DMS153 treated with DMSO at 0.1 percent for 48 hours (cell line): ENCODE measurements around the gene ACSS2.

Experiments
- DNase-seq: peaks from one replicate; lab custom pipeline; 2025; ENCODE audit not compliant: unreplicated experiment; lab: John Stamatoyannopoulos, UW

Gene ACSS2

DNA sequence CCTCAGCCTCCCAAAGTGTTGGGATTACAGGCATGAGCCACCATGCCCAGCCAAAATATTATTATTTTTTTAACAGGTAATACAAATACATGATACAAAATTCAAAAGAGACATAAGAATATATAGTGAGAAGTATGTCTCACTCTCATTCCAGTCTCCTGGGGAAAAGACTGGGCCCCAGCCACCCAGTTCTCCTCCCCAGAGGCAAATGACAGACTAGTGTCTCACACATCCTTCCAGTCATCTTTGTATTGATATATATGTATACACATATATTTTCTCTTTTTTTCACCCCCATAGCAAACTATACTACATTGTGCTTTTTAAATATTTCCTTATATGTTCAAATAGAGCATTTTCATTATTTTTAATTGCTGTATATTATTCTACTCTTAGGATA lies 70.9 kb downstream of the ACSS2 start:
- DNase-seq, result no peak

DNA sequence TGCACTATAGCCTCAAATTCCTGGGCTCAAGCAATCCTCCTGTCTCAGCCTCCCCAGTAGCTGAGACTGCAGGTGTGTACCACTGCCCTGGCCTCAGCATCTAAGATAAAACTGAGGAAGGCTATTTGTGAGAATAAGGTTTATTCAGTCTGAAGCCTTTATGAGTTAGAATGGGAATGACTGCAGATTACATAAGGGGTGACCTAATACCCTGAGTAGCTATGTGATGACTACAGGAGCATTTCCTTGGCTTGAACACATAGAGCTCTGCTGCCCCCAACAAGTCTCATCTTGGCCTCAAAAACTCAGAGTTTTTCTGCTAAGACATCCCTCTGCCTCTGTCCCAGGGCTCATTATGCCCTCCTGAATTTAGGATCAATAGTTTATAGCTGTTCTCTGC lies 71.6 kb downstream of the ACSS2 start:
- no peak for DNase-seq

DNA sequence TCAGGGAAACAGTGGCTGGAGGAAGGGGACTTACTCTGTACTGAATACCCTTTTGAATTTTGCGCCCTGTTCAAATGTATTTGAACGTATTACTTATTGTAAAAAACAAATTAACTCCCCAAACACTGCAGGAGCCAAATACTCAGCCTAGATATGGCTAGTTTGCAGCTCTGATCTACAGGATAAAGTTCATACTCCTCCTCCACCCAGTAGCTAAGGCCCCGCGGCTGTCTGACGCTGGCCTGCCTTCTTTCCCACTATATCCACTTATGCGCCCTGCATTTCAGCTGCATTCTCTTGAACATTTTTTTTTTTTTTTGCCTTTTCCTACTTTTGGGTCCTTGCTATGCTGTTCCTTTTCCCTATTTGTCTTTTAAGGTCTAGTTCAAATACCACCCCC lies 72.7 kb downstream of the ACSS2 start:
- DNase-seq, result no peak

- no peak for DNase-seq
Observed at GRCh38 chr20:34951252-34951651, 74.8 kb downstream of the ACSS2 start.

DNA sequence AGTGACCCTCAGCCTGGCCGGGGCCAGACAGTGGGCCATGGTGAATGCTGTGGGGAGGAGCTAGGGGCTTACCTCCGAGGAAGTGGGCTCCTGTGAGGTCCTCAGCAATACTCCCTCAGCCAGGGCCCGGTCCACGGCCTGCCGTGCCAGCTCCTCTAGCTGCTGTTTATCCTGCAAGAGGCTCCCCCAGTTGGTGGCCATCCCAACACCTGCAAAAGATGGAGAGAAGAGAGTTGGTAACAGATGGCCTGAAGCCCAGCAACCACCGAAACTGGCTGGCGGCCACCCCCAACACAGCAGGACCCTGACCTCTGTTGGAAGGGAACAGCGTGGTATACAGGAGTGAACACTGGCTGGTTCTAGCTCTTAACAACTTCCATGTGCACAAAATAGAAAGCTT lies 75.2 kb downstream of the ACSS2 start:
- no peak for DNase-seq

DNA sequence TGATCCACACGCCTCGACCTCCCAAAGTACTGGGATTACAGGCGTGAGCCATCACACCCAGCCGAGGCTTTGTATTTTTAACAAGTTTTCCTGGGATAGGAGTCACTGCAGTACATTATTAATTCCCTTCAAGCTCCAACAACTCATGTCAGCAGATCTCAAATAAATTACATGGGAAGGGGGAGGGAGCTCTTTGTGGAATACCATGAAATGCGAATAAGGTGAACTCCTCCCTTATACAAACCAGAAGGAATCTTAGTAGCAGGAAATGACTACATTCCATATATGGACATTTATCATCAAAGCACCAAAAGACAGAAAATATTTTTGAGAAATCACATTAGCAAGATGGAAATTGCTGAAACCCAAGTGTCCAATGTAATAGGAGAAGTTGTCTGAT lies 76.3 kb downstream of the ACSS2 start:
- DNase-seq, result no peak

DNA sequence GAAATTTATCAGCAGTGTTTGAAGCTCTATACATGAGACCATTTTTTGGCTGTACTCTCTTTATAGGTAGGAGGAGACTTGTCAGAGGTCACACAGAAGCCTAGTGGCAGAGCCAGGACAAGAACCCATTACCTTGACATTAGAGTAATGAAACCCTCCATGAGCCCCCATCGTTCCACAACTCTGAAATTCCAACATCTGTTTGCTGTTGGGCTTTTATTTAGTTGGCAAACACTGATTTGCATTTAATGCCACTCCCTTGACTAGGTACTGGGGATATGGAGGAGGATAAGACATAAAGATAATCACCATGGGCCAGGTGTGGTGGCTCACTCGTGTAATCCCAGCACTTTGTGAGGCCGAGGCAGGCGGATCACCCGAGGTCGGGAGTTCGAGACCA lies 77.5 kb downstream of the ACSS2 start:
- no peak for DNase-seq

GRCh38 chr20:34954904-34955230 lies 78.5 kb downstream of the ACSS2 start:
- peak; percentile 41 for DNase-seq

GRCh38 chr20:34955231-34956040 lies 79.0 kb downstream of the ACSS2 start, which contains the start of the genes GSS and MYH7B:
GSS (minus strand) TSS chr20:34955806; CDS start chr20:34951852, 3,954 bp downstream.
MYH7B (plus strand) TSS chr20:34955868; CDS start chr20:34978006, 22,138 bp downstream.
- DNase-seq, result peak; percentile 91

DNA sequence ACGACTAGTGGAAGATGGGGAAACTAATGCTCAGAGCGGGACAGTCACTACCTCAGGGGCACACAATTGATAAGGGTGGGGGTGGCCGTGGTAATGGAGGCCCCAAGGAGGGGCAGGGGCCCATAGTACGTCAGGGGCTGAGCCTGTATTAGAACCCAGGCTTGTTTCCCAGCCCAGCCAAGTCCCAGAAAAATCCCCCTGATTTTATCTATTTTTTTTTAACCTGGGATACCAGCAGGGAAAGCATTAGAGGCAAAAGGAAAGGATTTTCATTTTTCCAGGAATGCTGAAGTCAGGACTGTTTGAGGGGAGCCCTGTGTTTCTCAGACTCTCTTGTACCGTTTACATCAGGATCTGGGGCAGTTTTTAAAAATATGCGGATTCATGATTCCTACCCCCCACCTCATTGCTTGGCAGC lies 79.6 kb downstream of the ACSS2 start:
- DNase-seq, result no peak

DNA sequence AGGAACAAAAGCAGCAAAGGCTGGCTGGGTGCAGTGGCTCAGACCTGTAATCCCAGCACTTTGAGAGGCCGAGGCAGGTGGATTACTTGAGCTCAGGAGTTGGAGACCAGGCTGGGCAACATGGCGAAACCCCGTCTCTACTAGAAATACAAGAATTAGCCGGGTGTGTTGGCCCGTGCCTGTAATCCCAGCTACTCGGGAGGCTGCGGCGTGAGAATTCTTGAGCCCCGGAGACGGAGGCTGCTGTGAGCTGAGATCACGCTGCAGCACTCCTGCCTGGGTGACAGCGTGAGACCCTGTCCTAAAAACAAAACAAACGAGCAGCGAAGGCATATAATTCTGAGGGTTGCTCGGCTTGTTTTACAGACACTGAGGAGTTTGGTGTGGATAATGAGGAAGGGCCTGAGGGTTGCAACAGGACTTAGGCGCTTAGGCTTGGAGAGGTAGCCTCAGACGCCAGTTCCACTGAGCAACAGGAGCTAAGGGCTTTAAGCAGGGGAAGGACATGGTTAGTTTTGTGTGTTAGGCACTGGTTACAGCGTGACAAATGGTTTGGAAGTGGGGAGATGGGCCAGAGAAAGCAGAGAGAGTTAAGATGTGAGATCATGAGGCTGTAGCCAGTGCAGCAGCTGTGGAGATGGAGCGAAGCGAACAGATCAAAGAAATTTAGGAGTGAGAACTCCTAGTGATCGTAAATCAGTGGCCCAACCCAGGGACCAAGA lies 80.5 kb downstream of the ACSS2 start:
- no peak for DNase-seq

GRCh38 chr20:34964486-34964885 lies 88.1 kb downstream of the ACSS2 start:
- no peak for DNase-seq

- no peak for DNase-seq
Observed at GRCh38 chr20:34965051-34965450, 88.6 kb downstream of the ACSS2 start.

DNA sequence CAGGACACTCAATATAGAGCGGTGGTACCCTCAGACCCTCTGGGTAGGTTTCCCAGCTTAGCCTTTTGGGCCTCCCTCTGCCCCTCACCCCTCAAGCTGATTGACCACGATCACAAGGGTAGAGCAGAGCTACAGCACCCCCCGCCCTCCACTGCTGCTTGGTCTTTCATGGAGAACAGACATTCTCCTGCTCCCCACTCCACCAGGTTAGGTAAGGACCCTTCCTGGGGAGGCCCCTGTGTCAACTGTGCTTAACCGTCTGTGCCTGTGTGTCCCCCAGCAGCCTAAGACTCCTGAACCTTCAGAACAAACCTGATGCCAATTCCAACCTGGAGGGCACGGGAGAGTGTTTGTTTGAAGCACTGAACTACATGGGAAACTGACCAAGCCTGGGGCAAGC lies 91.0 kb downstream of the ACSS2 start:
- DNase-seq, result no peak

DNA sequence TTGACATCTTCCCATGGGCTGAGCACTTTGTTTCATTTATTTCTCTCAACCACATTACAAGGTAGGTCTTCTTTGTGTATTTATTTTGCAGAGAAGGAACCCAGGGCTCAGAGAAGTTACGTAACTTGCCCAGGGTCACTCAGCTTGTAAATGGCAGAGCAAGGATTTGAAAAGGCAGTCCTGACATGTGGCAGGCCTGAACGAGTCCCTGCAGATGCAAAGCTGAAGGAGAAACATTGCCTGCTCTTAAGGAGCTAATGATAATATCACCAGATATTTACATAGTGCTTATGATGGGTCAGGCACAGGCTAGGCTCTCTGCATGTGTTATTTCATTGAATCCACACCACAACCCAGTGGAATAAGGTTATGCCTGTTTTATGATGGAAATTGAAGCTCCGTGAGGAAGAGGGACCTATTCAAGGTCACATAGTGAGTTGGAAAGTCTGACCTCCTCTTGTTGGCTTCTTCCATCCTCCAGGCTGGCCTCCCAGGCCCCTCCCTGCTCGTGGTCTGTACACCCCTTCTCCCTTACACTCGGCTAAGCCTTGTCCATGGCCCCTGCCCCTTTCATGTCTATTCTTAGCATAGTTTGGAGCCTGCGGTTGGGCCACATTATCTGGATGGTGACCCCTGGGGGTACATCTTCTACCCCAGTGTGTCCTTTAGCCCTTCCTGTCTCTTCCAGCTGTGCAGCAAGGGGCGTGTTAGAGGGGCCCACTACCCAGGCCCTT lies 91.8 kb downstream of the ACSS2 start:
- DNase-seq, result no peak

GRCh38 chr20:34970193-34970840 lies 93.9 kb downstream of the ACSS2 start:
- no peak for DNase-seq

GRCh38 chr20:34970846-34971560 lies 94.6 kb downstream of the ACSS2 start:
- no peak for DNase-seq

GRCh38 chr20:34971561-34972235 lies 95.3 kb downstream of the ACSS2 start:
- DNase-seq, result no peak

DNA sequence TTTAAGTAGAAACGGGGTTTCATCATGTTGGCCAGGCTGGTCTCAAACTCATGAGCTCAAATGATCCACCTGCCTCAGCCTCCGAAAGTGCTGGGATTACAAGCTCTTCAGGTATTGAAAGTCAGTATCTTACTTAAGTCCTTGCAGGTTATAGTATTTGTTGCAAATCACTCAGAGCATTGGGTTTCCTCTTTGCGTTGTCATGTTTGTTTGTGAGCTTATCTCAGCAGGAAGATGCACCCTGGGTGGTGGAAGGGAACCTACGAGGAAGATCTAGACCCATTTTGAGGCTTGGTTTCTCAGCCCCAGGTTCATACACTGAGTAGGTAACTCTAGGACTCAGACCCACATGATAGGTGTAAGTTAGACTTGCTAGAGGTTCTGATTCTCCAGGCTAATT lies 97.8 kb downstream of the ACSS2 start:
- no peak for DNase-seq

- DNase-seq, result no peak
Observed at GRCh38 chr20:34976286-34976685, 99.9 kb downstream of the ACSS2 start.
